ENCODE data around the gene MACROD2.

MACROD2 gene

GRCh38 chr20:15327123-15327522 is 1331.8 kb downstream of the MACROD2 start:
- TF ChIP-seq SIN3A (IDR thresholded peaks at IDR 0.05; ENCODE audit: borderline replicate concordance, insufficient read depth, low read length): no peak
- no peak for TF ChIP-seq FOXP2 (optimal IDR thresholded peaks at IDR 0.05; ENCODE audit: borderline replicate concordance, extremely low read depth, extremely low read length, insufficient read depth)
- no peak for TF ChIP-seq POLR2AphosphoS5 (IDR thresholded peaks at IDR 0.05; ENCODE audit: low read depth, low read length)
- TF ChIP-seq TAF1 (IDR thresholded peaks at IDR 0.05; ENCODE audit: borderline replicate concordance, insufficient read depth, low read length): no peak
- no peak for TF ChIP-seq REST (IDR thresholded peaks at IDR 0.05; ENCODE audit: insufficient read depth in 1 of 2, low read depth in 2 of 2, low read length in 2 of 2)

GRCh38 chr20:15328084-15328483 is 1332.8 kb downstream of the MACROD2 start:
- TF ChIP-seq POLR2AphosphoS5 (IDR thresholded peaks at IDR 0.05; ENCODE audit: low read depth, low read length) (no peak), FOXP2 (optimal IDR thresholded peaks at IDR 0.05; ENCODE audit: borderline replicate concordance, extremely low read depth, extremely low read length, insufficient read depth) (no peak), TAF1 (IDR thresholded peaks at IDR 0.05; ENCODE audit: borderline replicate concordance, insufficient read depth, low read length) (no peak), SIN3A (IDR thresholded peaks at IDR 0.05; ENCODE audit: borderline replicate concordance, insufficient read depth, low read length) (no peak), REST (IDR thresholded peaks at IDR 0.05; ENCODE audit: insufficient read depth in 1 of 2, low read depth in 2 of 2, low read length in 2 of 2) (no peak)

GRCh38 chr20:15332711-15333160 is 1337.4 kb downstream of the MACROD2 start:
- TF ChIP-seq POLR2AphosphoS5 (IDR thresholded peaks at IDR 0.05; ENCODE audit: low read depth, low read length) (no peak), TAF1 (IDR thresholded peaks at IDR 0.05; ENCODE audit: borderline replicate concordance, insufficient read depth, low read length) (no peak), REST (IDR thresholded peaks at IDR 0.05; ENCODE audit: insufficient read depth in 1 of 2, low read depth in 2 of 2, low read length in 2 of 2) (no peak), SIN3A (IDR thresholded peaks at IDR 0.05; ENCODE audit: borderline replicate concordance, insufficient read depth, low read length) (no peak), FOXP2 (optimal IDR thresholded peaks at IDR 0.05; ENCODE audit: borderline replicate concordance, extremely low read depth, extremely low read length, insufficient read depth) (no peak)

GRCh38 chr20:15333170-15333569 is 1337.9 kb downstream of the MACROD2 start:
- TF ChIP-seq TAF1 (IDR thresholded peaks at IDR 0.05; ENCODE audit: borderline replicate concordance, insufficient read depth, low read length): no peak
- TF ChIP-seq REST (IDR thresholded peaks at IDR 0.05; ENCODE audit: insufficient read depth in 1 of 2, low read depth in 2 of 2, low read length in 2 of 2): no peak
- no peak for TF ChIP-seq SIN3A (IDR thresholded peaks at IDR 0.05; ENCODE audit: borderline replicate concordance, insufficient read depth, low read length)
- no peak for TF ChIP-seq FOXP2 (optimal IDR thresholded peaks at IDR 0.05; ENCODE audit: borderline replicate concordance, extremely low read depth, extremely low read length, insufficient read depth)
- TF ChIP-seq POLR2AphosphoS5 (IDR thresholded peaks at IDR 0.05; ENCODE audit: low read depth, low read length): no peak

GRCh38 chr20:15336011-15336410 is 1340.7 kb downstream of the MACROD2 start:
- TF ChIP-seq FOXP2 (optimal IDR thresholded peaks at IDR 0.05; ENCODE audit: borderline replicate concordance, extremely low read depth, extremely low read length, insufficient read depth): no peak
- no peak for TF ChIP-seq TAF1 (IDR thresholded peaks at IDR 0.05; ENCODE audit: borderline replicate concordance, insufficient read depth, low read length)
- TF ChIP-seq REST (IDR thresholded peaks at IDR 0.05; ENCODE audit: insufficient read depth in 1 of 2, low read depth in 2 of 2, low read length in 2 of 2): no peak
- no peak for TF ChIP-seq POLR2AphosphoS5 (IDR thresholded peaks at IDR 0.05; ENCODE audit: low read depth, low read length)
- no peak for TF ChIP-seq SIN3A (IDR thresholded peaks at IDR 0.05; ENCODE audit: borderline replicate concordance, insufficient read depth, low read length)
